Right lobe of liver (tissue), 4 donors: Measurements from ENCODE around the gene CSDE1.

ENCODE experiments used
- POLR2A ChIP-seq: fragments of 450-650 bp; IDR thresholded peaks from one replicate; pipeline ENCODE4 v1.6.1; 2017; ENCODE audit warnings: antibody characterized with exemption, mild to moderate bottlenecking
- TF ChIP-seq, protein P1 (sequence below), 4 donors: fragments of 200-600 bp in 3 of 4; fragments of 450-650 bp in 1 of 4; IDR thresholded peaks; one replicate each; pipeline versions ENCODE4 v1.5.1 to v1.8.0; 2016 to 2022; ENCODE audit warnings: antibody characterized with exemption in 4 of 4, mild to moderate bottlenecking in 2 of 4
- donor health status: DM: no; HTN: no; CAD: no.
- donor health status: DM: no; HTN: no; CAD: no.
- donor health status: DM: no; HTN: yes; CAD: no.

DNA sequence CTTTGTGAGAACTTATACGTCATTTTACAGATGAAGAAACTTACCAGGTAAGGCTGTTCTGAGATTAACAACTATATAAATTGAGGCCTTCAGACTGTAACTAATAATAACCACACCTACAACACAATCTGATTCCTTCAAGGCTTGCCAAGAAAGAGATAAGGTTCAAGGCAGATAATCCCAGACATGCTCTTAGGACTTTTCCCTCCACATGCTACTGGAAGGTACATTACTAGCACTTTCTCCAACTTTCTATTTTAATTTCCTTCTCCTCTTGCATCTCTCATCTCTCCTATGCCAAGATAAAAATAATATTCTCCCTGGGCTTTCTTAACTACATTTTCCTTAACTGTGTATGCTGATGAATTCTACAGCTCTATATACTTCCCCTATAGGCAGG lies 22.3 kb downstream of the CSDE1 start:
- TF ChIP-seq, protein P1, sequence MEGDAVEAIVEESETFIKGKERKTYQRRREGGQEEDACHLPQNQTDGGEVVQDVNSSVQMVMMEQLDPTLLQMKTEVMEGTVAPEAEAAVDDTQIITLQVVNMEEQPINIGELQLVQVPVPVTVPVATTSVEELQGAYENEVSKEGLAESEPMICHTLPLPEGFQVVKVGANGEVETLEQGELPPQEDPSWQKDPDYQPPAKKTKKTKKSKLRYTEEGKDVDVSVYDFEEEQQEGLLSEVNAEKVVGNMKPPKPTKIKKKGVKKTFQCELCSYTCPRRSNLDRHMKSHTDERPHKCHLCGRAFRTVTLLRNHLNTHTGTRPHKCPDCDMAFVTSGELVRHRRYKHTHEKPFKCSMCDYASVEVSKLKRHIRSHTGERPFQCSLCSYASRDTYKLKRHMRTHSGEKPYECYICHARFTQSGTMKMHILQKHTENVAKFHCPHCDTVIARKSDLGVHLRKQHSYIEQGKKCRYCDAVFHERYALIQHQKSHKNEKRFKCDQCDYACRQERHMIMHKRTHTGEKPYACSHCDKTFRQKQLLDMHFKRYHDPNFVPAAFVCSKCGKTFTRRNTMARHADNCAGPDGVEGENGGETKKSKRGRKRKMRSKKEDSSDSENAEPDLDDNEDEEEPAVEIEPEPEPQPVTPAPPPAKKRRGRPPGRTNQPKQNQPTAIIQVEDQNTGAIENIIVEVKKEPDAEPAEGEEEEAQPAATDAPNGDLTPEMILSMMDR (IDR thresholded peaks at IDR 0.05): no peak
- TF ChIP-seq POLR2A: no peak
